SU-DHL-6 (cell line): ENCODE results near the gene PDRG1.
"Not testable (repeated sequence)": the region's sequence is repeated elsewhere in the genome, so short reads cannot be mapped to it uniquely, and the experiment has no call there.

Experiments used
- H2AFZ ChIP-seq: fragments of 200-600 bp; sonication (generic); 2 replicates; pipeline ENCODE4 v1.6.1; 2014; ENCODE audit warnings: low read depth, mild to moderate bottlenecking, moderate library complexity, mixed read lengths, antibody characterized with exemption, low read length; ENCODE audit not compliant: severe bottlenecking
- H3F3A ChIP-seq: fragments of 200-600 bp; shearing (Covaris generic); 2 replicates; pipeline ENCODE4 v1.6.0; 2016; ENCODE audit warnings: antibody characterized with exemption, mild to moderate bottlenecking; ENCODE audit not compliant: insufficient read depth
- H3K27ac ChIP-seq: fragments of 200-600 bp; sonication (generic); 2 replicates; pipeline ENCODE4 v1.5.1; 2016; ENCODE audit warnings: low read depth, mild to moderate bottlenecking, low read length, moderate library complexity, mixed read lengths
- H3K27me3 ChIP-seq: fragments of 200-600 bp; sonication (generic), shearing (Covaris generic); 2 replicates; pipeline ENCODE4 v1.6.0; 2014; ENCODE audit warnings: mild to moderate bottlenecking, low read length
- H3K36me3 ChIP-seq: fragments of 200-600 bp; sonication (generic); 2 replicates; pipeline ENCODE4 v1.6.1; 2014; ENCODE audit warnings: mild to moderate bottlenecking, low read length, mixed read lengths
- H3K4me2 ChIP-seq: fragments of 300-600, 200-600 bp; shearing (Covaris generic), sonication (generic); 2 replicates; pipeline ENCODE4 v1.6.0; 2014; ENCODE audit warnings: low read length, low read depth, mild to moderate bottlenecking; ENCODE audit not compliant: poor library complexity, severe bottlenecking
- H3K4me3 ChIP-seq: fragments of 200-600 bp; sonication (generic); 2 replicates; pipeline ENCODE4 v1.5.1; 2014; ENCODE audit warnings: antibody characterized with exemption, low read length, mild to moderate bottlenecking, mixed read lengths; ENCODE audit not compliant: insufficient read depth, poor library complexity, severe bottlenecking
- H3K79me2 ChIP-seq: fragments of 200-600 bp; sonication (generic); 2 replicates; pipeline ENCODE4 v1.6.1; 2014; ENCODE audit warnings: mild to moderate bottlenecking, low read length, moderate library complexity; ENCODE audit not compliant: insufficient read depth
- H3K9ac ChIP-seq: fragments of 200-600 bp; sonication (generic); 2 replicates; pipeline ENCODE4 v1.7.0; 2014; ENCODE audit warnings: mild to moderate bottlenecking, low read length
- H3K9me2 ChIP-seq: fragments of 200-600 bp; sonication (generic); replicated peaks from 2 replicates; pipeline ENCODE4 v1.6.1; 2014; ENCODE audit warnings: low read length; ENCODE audit not compliant: insufficient read depth
- H3K9me3 ChIP-seq: fragments of 200-600 bp; sonication (generic); 2 replicates; pipeline ENCODE4 v1.6.1; 2014; ENCODE audit warnings: low read length, mixed read lengths; ENCODE audit not compliant: insufficient read depth
- H4K20me1 ChIP-seq: fragments of 200-600 bp; sonication (generic); 2 replicates; pipeline ENCODE4 v1.6.1; 2014; ENCODE audit warnings: low read depth, mild to moderate bottlenecking, antibody characterized with exemption, low read length, moderate library complexity, mixed read lengths
- EZH2phosphoT487 ChIP-seq: fragments of 200-600 bp; sonication (generic), shearing (Covaris generic); conservative IDR thresholded peaks from 2 replicates; pipeline ENCODE4 v1.6.1; 2018; ENCODE audit warnings: mild to moderate bottlenecking, antibody characterized with exemption, low read length, moderate library complexity, mixed read lengths
- TF ChIP-seq, protein P1 (sequence below): fragments of 200-600 bp; sonication (generic); IDR thresholded peaks from one replicate; pipeline ENCODE4 v1.5.1; 2017; ENCODE audit warnings: antibody characterized with exemption, mild to moderate bottlenecking, low read length, moderate library complexity; ENCODE audit not compliant: insufficient read depth, poor library complexity, severe bottlenecking

PDRG1 gene

DNA sequence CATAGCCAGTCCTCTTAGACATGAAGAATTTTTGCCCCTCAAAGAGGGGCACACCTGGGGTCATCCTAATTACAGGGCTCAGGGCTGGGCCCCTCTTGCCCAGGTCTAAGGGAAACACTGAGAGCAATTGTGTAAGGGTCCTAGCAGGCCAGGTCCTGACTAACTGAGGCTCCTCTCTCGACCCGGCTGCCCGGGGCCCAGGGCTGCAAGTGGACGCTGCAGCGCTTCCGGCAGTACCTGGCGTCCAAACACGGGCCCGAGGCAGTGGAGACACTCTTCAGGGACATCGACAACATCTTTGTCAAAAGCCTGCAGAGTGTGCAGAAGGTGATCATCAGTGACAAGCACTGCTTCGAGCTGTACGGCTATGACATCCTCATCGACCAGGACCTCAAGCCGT is 17.4 kb downstream of the PDRG1 start:
- Histone ChIP-seq H3K27ac (no peak overlapping the region), H3F3A (peaks cover 3% of the 10 kb centered on the region; the same call in 1 of the 2 replicates), H2AFZ (no peak overlapping the region), H3K9me3 (no peaks in the 10 kb centered on the region), H3K27me3 (no peaks in the 10 kb centered on the region), H4K20me1 (no peaks in the 10 kb centered on the region), H3K4me3 (no peak overlapping the region), H3K4me2 (no peak overlapping the region), H3K9me2 (no peaks in the 10 kb centered on the region), H3K36me3 (no peaks in the 10 kb centered on the region), H3K79me2 (no peaks in the 10 kb centered on the region), H3K9ac (no peak overlapping the region)
- TF ChIP-seq, protein P1, sequence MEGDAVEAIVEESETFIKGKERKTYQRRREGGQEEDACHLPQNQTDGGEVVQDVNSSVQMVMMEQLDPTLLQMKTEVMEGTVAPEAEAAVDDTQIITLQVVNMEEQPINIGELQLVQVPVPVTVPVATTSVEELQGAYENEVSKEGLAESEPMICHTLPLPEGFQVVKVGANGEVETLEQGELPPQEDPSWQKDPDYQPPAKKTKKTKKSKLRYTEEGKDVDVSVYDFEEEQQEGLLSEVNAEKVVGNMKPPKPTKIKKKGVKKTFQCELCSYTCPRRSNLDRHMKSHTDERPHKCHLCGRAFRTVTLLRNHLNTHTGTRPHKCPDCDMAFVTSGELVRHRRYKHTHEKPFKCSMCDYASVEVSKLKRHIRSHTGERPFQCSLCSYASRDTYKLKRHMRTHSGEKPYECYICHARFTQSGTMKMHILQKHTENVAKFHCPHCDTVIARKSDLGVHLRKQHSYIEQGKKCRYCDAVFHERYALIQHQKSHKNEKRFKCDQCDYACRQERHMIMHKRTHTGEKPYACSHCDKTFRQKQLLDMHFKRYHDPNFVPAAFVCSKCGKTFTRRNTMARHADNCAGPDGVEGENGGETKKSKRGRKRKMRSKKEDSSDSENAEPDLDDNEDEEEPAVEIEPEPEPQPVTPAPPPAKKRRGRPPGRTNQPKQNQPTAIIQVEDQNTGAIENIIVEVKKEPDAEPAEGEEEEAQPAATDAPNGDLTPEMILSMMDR: no peak
- no peak for TF ChIP-seq EZH2phosphoT487

DNA sequence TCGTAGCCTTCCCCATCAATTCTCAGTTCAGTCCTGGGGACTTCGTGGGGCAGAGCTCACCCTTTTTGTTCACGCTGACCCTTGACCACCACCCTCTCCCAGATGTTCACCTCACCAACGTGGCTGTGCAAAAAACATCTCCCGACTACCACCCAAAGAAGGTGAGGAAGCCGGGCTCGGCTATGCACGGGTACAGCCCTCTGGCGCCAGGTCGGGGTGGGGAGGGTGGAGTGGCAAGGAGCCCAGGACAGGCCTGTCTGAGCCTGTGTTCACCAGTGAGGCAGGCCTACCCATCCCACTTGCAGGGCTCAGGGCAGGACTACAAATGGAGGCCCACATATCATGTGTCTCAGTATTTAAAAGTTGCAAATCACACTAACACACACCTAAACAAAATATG is 18.1 kb downstream of the PDRG1 start:
- Histone ChIP-seq H3K27ac (no peak overlapping the region), H3K9me2 (no peaks in the 10 kb centered on the region), H3K4me3 (no peak overlapping the region), H3K27me3 (no peaks in the 10 kb centered on the region), H4K20me1 (no peaks in the 10 kb centered on the region), H3F3A (no peaks in the 10 kb centered on the region), H3K4me2 (no peak overlapping the region), H3K36me3 (no peaks in the 10 kb centered on the region), H3K9me3 (no peaks in the 10 kb centered on the region), H3K9ac (no peak overlapping the region), H3K79me2 (no peaks in the 10 kb centered on the region), H2AFZ (no peak overlapping the region)
- TF ChIP-seq, protein P1: no peak
- no peak for TF ChIP-seq EZH2phosphoT487

DNA sequence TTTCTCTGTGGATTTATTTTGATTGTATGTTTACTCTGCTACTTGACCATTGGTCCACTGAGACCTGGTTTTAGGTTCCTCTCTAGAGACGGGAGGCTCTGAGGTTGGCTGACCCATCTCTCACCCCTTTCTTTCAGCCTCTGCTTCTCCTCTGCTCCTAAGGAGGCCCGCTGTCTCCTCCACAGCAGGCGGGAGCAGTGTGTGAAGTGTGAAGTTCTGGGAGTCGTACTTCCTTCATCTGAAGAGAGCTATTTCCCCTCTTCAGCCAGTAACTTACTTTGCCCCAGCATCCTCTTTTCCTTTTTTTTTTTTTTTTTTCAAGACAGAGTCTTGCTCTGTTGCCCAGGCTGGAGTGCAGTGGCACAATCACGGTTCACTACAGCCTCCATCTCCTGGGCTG is 21.1 kb downstream of the PDRG1 start:
- no peaks in the 10 kb centered on the region for H3K9me2 ChIP-seq
- H4K20me1 ChIP-seq: no peaks in the 10 kb centered on the region
- H3K36me3 ChIP-seq: no peaks in the 10 kb centered on the region
- H3F3A ChIP-seq: no peaks in the 10 kb centered on the region
- no peaks in the 10 kb centered on the region for H3K9me3 ChIP-seq
- no peak overlapping the region for H2AFZ ChIP-seq
- no peak for TF ChIP-seq EZH2phosphoT487
- TF ChIP-seq, protein P1: no peak
- no peak overlapping the region for H3K27ac ChIP-seq
- no peak overlapping the region for H3K4me3 ChIP-seq
- no peak overlapping the region for H3K9ac ChIP-seq
- peaks cover 2% of the 10 kb centered on the region; the same call in 1 of the 2 replicates for H3K27me3 ChIP-seq
- no peak overlapping the region for H3K4me2 ChIP-seq
- no peaks in the 10 kb centered on the region for H3K79me2 ChIP-seq

DNA sequence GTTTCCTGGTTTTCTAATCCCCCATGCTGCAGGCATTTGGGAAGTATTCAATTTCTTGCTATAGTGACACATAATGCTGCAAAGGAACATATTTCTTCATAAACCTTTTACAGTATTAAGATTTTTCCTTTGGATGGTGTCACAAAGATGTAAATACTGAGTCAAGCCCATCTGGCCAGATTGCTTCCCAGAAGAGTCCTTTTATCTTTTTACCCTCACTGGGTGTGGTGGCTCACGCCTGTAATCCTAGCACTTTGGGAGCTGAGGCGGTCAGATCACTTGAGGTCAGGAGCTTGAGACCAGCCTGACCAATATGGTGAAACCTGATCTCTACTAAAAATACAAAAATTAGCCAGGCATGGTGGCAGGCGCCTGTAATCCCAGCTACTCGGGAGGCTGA is 22.2 kb downstream of the PDRG1 start:
- not testable (repeated sequence) for H3K79me2 ChIP-seq, H3K27ac ChIP-seq, H3K36me3 ChIP-seq, H3K9me3 ChIP-seq, H3K9me2 ChIP-seq, H3K4me3 ChIP-seq, H2AFZ ChIP-seq, H3F3A ChIP-seq, H3K27me3 ChIP-seq, H3K9ac ChIP-seq, H4K20me1 ChIP-seq, H3K4me2 ChIP-seq
